ENCODE data around the gene CLEC9A. TPM values are rescaled to one million over a fixed set of nuclear protein-coding genes. Genes with fewer than 3 reads are reported as not detected.

Gene CLEC9A
- total RNA-seq, 1 donor from 2014 or later, result not detected

GRCh38 chr12:10101042-10101579 is 70.6 kb downstream of the CLEC9A start:
- H3K27me3 Mint-ChIP-seq, result no peaks in the 10 kb centered on the region
- H3K4me1 Mint-ChIP-seq (ENCODE audit: low read depth), result no peaks in the 10 kb centered on the region
- no peak overlapping the region for H3K27ac Mint-ChIP-seq
- H3K9me3 Mint-ChIP-seq (ENCODE audit: low read depth), result peaks cover 21% of the 10 kb centered on the region
- no peak for TF ChIP-seq CTCF (IDR thresholded peaks at IDR 0.05; ENCODE audit: unreplicated experiment)
- DNase-seq (ENCODE audit: low spot score, unreplicated experiment), result no peak
- H3K4me3 Mint-ChIP-seq (ENCODE audit: low read depth), result no peak overlapping the region
- peaks cover 2% of the 10 kb centered on the region for H3K36me3 Mint-ChIP-seq (ENCODE audit: insufficient read depth)

- no peak for DNase-seq (ENCODE audit: low spot score, unreplicated experiment)
- Mint-ChIP-seq H3K9me3 (ENCODE audit: low read depth) (peaks cover 22% of the 10 kb centered on the region), H3K4me3 (ENCODE audit: low read depth) (no peak overlapping the region), H3K36me3 (ENCODE audit: insufficient read depth) (peaks cover 2% of the 10 kb centered on the region), H3K27ac (no peak overlapping the region), H3K27me3 (no peaks in the 10 kb centered on the region), H3K4me1 (ENCODE audit: low read depth) (no peaks in the 10 kb centered on the region)
- no peak for TF ChIP-seq CTCF (IDR thresholded peaks at IDR 0.05; ENCODE audit: unreplicated experiment)
These were observed 71.3 kb downstream of the CLEC9A start for GRCh38 chr12:10101648-10102220.

GRCh38 chr12:10102322-10102721 is 71.8 kb downstream of the CLEC9A start:
- no peak for TF ChIP-seq CTCF (IDR thresholded peaks at IDR 0.05; ENCODE audit: unreplicated experiment)
- no peaks in the 10 kb centered on the region for H3K27me3 Mint-ChIP-seq
- H3K9me3 Mint-ChIP-seq (ENCODE audit: low read depth), result peaks cover 27% of the 10 kb centered on the region
- no peak overlapping the region for H3K27ac Mint-ChIP-seq
- H3K4me1 Mint-ChIP-seq (ENCODE audit: low read depth), result no peaks in the 10 kb centered on the region
- DNase-seq (ENCODE audit: low spot score, unreplicated experiment), result no peak
- no peak overlapping the region for H3K4me3 Mint-ChIP-seq (ENCODE audit: low read depth)
- H3K36me3 Mint-ChIP-seq (ENCODE audit: insufficient read depth), result peaks cover 2% of the 10 kb centered on the region

DNA sequence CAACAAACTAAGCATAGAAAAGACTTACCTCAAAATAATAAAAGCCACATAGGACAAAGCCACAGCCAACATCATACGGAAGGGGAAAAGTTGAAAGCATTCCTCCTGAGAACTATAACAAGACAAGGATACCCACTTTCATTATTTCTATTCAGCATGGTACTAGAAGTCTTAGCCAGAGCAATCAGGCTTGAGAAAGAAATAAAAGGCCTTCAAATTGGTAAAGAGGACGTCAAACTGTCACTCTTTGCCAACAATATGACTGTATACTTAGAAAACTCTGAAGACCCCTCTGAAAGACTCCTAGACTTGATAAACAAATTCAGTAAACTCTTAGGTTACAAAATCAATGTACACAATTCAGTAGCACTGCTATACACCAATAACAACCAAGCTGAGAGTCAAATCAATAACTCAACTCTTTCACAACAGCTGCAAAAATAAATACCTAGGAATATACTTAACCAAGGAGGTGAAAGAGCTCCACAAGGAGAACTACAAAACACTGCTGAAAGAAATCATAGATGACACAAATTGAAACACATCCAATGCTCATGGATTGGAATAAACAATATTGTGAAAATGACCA is 79.9 kb downstream of the CLEC9A start:
- no peak overlapping the region for H3K4me3 Mint-ChIP-seq (ENCODE audit: low read depth)
- no peak for TF ChIP-seq CTCF (IDR thresholded peaks at IDR 0.05; ENCODE audit: unreplicated experiment)
- no peak for DNase-seq (ENCODE audit: low spot score, unreplicated experiment)
- H3K9me3 Mint-ChIP-seq (ENCODE audit: low read depth), result peaks cover 38% of the 10 kb centered on the region
- H3K4me1 Mint-ChIP-seq (ENCODE audit: low read depth), result no peaks in the 10 kb centered on the region
- H3K36me3 Mint-ChIP-seq (ENCODE audit: insufficient read depth), result no peaks in the 10 kb centered on the region
- H3K27me3 Mint-ChIP-seq, result no peaks in the 10 kb centered on the region
- H3K27ac Mint-ChIP-seq, result no peak overlapping the region

DNA sequence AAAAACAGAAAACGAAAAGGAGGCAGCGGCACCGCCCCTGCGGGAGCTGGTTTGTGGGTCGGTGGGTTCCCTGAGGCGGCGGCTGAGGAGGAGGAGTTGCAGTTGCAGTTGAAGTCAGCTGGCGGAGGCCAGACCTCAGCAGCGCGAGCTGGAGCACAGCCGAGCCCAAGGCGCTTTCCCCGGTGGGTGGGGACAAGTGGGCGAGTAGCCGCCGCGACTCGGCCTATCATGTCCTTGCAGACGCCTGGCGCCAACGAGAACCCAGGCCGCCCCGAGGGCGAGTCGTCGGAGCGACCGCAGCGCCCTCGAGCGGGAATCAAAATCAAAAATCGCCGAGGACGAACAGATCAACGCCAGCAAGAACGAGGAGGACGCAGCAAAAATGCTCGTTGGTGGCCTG is 81.0 kb downstream of the CLEC9A start:
- peaks cover 29% of the 10 kb centered on the region for H3K9me3 Mint-ChIP-seq (ENCODE audit: low read depth)
- H3K4me3 Mint-ChIP-seq (ENCODE audit: low read depth), result no peak overlapping the region
- H3K36me3 Mint-ChIP-seq (ENCODE audit: insufficient read depth), result no peaks in the 10 kb centered on the region
- no peak for DNase-seq (ENCODE audit: low spot score, unreplicated experiment)
- no peak for TF ChIP-seq CTCF (IDR thresholded peaks at IDR 0.05; ENCODE audit: unreplicated experiment)
- H3K4me1 Mint-ChIP-seq (ENCODE audit: low read depth), result no peaks in the 10 kb centered on the region
- H3K27ac Mint-ChIP-seq, result no peak overlapping the region
- H3K27me3 Mint-ChIP-seq, result no peaks in the 10 kb centered on the region

Measured in progenitor cell of endocrine pancreas (in vitro differentiated cells).